GM23248 (cell line): Measurements from ENCODE around the gene CCBE1. TPM values are rescaled to one million over a fixed set of nuclear protein-coding genes. Genes with fewer than 3 reads are reported as not detected.

Experiments
- DNase-seq: peaks from one replicate; pipeline ENCODE4 v3.0.0-alpha.2; 2015
- H2AFZ ChIP-seq: fragments of 200-600 bp; sonication (generic); 2 replicates; pipeline ENCODE4 v1.6.1; 2016; ENCODE audit warnings: antibody characterized with exemption
- H3F3A ChIP-seq: fragments of 200-600 bp; sonication (generic); 2 replicates; pipeline ENCODE4 v1.6.1; 2016; ENCODE audit warnings: mild to moderate bottlenecking, antibody characterized with exemption, mixed run types; ENCODE audit not compliant: insufficient read depth
- H3K27ac ChIP-seq: fragments of 200-600 bp; sonication (generic); 2 replicates; pipeline ENCODE4 v1.5.1; 2016; ENCODE audit warnings: mild to moderate bottlenecking
- H3K27me3 ChIP-seq: fragments of 200-600 bp; sonication (generic); replicated peaks from 2 replicates; pipeline ENCODE4 v1.6.1; 2016; ENCODE audit warnings: mild to moderate bottlenecking; ENCODE audit not compliant: insufficient read depth
- H3K36me3 ChIP-seq: fragments of 200-600 bp; sonication (generic); 2 replicates; pipeline ENCODE4 v1.6.1; 2016; ENCODE audit warnings: low read depth, mild to moderate bottlenecking
- H3K4me1 ChIP-seq: fragments of 200-600 bp; sonication (generic); 2 replicates; pipeline ENCODE4 v1.6.1; 2016; ENCODE audit warnings: mild to moderate bottlenecking; ENCODE audit not compliant: insufficient read depth
- H3K4me2 ChIP-seq: fragments of 200-600 bp; sonication (generic); one replicate; pipeline ENCODE4 v1.6.1; 2016; ENCODE audit warnings: mild to moderate bottlenecking; ENCODE audit not compliant: unreplicated experiment
- H3K4me3 ChIP-seq: fragments of 200-600 bp; sonication (generic); 2 replicates; pipeline ENCODE4 v1.5.1; 2016; ENCODE audit warnings: mild to moderate bottlenecking
- H3K79me2 ChIP-seq: fragments of 200-600 bp; sonication (generic); 2 replicates; pipeline ENCODE4 v1.6.1; 2016; ENCODE audit warnings: mild to moderate bottlenecking; ENCODE audit not compliant: insufficient read depth
- H3K9ac ChIP-seq: fragments of 200-600 bp; sonication (generic); 2 replicates; pipeline ENCODE4 v1.6.1; 2016; ENCODE audit warnings: mild to moderate bottlenecking
- H3K9me2 ChIP-seq: fragments of 200-600 bp; sonication (generic); 2 replicates; pipeline ENCODE4 v1.6.1; 2016; ENCODE audit warnings: mixed run types, mild to moderate bottlenecking, moderate library complexity; ENCODE audit not compliant: insufficient read depth
- H3K9me3 ChIP-seq: fragments of 200-600 bp; sonication (generic); one replicate; pipeline ENCODE4 v1.6.1; 2017; ENCODE audit warnings: low read depth
- H4K20me1 ChIP-seq: fragments of 200-600 bp; sonication (generic); 2 replicates; pipeline ENCODE4 v1.6.0; 2016; ENCODE audit not compliant: insufficient read depth
- EZH2 ChIP-seq: fragments of 200-600 bp; sonication (generic); IDR thresholded peaks from 2 replicates; pipeline ENCODE4 v1.6.1; 2018; ENCODE audit warnings: antibody characterized with exemption, mild to moderate bottlenecking; ENCODE audit not compliant: insufficient read depth, poor library complexity, severe bottlenecking
- EZH2phosphoT487 ChIP-seq: fragments of 200-600 bp; sonication (generic); IDR thresholded peaks from 2 replicates; pipeline ENCODE4 v1.6.1; 2018; ENCODE audit warnings: antibody characterized with exemption, moderate library complexity, mild to moderate bottlenecking, low read depth; ENCODE audit not compliant: insufficient read depth
- WGBS, 2 experiments: methylation state at CpG; one replicate each; pipeline ENCODE4 v1.1.6; 2015 to 2017; ENCODE audit warnings: low lambda C conversion rate in 2 of 2, low coverage in 1 of 2; ENCODE audit errors: missing lambda C conversion rate in 2 of 2; 5-methylcytosine and 5-hydroxymethylcytosine counted together
- in situ Hi-C: fragments of 300-500 bp; cut with MboI; formaldehyde crosslinking; loops from 2 replicates; pipeline ENCODE4 v1.15.0; 2020
- polyA plus RNA-seq: library from polyadenylated mRNA; unstranded; fragments of >200 nt; fragmentation: Nextera tagmentation; extraction: Ambion mirVana; gene quantifications from 2 replicates; pipeline ENCODE4 v1.2.1, GENCODE V29; 2016
- total RNA-seq: library from RNA; depleted of rRNA; stranded (reverse); fragments of >200 nt; shearing (Covaris generic); gene quantifications from 2 replicates; pipeline ENCODE4 v1.2.3, GENCODE V29; 2014

Gene CCBE1
- total and polyA plus RNA-seq, 2 experiments from 2014 or later: 16.6 to 33.6 TPM

DNA sequence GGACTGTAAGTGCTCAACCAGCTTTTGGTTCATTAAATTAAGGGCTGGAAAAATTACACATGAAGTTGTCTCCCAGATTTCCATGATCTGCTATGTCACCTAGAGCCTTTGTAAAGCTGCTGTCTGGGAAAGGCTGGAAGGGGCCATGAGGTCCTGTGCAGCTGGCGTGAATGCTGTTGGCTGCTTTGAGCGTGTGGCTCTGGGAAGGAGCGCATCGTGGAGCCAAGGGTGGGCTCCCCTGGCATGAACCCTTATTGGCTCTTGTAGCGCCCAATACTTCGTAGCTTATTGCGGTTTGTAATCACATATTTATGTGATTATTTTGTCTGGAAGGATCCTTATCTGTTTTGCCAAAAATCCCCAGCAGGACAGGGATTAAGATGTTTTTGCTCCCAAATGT lies 267.6 kb downstream of the CCBE1 start:
- no peaks in the 10 kb centered on the region for H3K36me3 ChIP-seq
- no peak for TF ChIP-seq EZH2phosphoT487
- TF ChIP-seq EZH2: no peak
- H3K27ac ChIP-seq: no peak overlapping the region
- no peaks in the 10 kb centered on the region for H3K27me3 ChIP-seq
- 20 to 44% methylated on average over 7 of the region's 7 CpGs for WGBS, 2 experiments
- H3F3A ChIP-seq: no peaks in the 10 kb centered on the region
- no peak overlapping the region for H3K4me3 ChIP-seq
- no peaks in the 10 kb centered on the region for H3K9me3 ChIP-seq
- no peak overlapping the region for H3K4me2 ChIP-seq
- H4K20me1 ChIP-seq: no peaks in the 10 kb centered on the region
- no peak overlapping the region for H3K9ac ChIP-seq
- in situ Hi-C loops: no loop called here
- DNase-seq: no peak
- H3K9me2 ChIP-seq: no peaks in the 10 kb centered on the region
- no peak overlapping the region for H2AFZ ChIP-seq
- H3K79me2 ChIP-seq: no peaks in the 10 kb centered on the region
- no peaks in the 10 kb centered on the region for H3K4me1 ChIP-seq

DNA sequence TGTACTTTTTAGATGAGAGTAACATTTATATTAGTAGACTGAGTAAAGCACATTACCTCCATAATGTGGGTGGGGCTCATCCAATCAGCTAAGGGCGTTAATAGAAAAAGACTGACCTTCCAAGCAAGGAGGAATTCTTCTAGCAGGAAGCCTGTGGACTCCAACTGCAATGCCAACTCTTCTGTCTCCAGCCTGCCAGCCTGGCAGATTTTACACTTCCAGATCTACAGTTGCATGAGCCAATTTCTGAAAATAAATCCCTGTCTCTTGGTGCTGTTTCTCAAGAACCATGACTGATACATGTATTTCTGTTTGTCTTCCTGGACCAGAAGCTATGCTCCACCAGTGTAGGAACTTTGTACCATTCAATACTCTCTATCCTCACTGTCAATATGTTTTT lies 269.2 kb downstream of the CCBE1 start:
- Histone ChIP-seq H3K79me2 (no peaks in the 10 kb centered on the region), H3K9me2 (no peaks in the 10 kb centered on the region), H3F3A (no peaks in the 10 kb centered on the region), H3K4me2 (no peak overlapping the region), H2AFZ (no peak overlapping the region), H3K27me3 (no peaks in the 10 kb centered on the region), H3K9ac (no peak overlapping the region), H3K4me1 (no peaks in the 10 kb centered on the region), H3K4me3 (no peak overlapping the region), H3K27ac (no peak overlapping the region), H4K20me1 (no peaks in the 10 kb centered on the region), H3K9me3 (no peaks in the 10 kb centered on the region), H3K36me3 (no peaks in the 10 kb centered on the region)
- TF ChIP-seq EZH2phosphoT487 (no peak), EZH2 (no peak)
- in situ Hi-C loops: no loop called here
- no peak for DNase-seq
- 31 to 38% methylated on average over 1 of the region's 1 CpG for WGBS, 2 experiments

- Histone ChIP-seq H3K36me3 (no peaks in the 10 kb centered on the region), H3K4me1 (no peaks in the 10 kb centered on the region), H3F3A (no peaks in the 10 kb centered on the region), H3K27me3 (no peaks in the 10 kb centered on the region; the same call in 1 of the 2 replicates), H2AFZ (no peak overlapping the region), H3K9me3 (no peaks in the 10 kb centered on the region), H3K9ac (no peak overlapping the region), H4K20me1 (no peaks in the 10 kb centered on the region), H3K4me2 (no peak overlapping the region), H3K27ac (no peak overlapping the region), H3K4me3 (no peak overlapping the region), H3K79me2 (no peaks in the 10 kb centered on the region), H3K9me2 (no peaks in the 10 kb centered on the region)
- in situ Hi-C loops: no loop called here
- no peak for TF ChIP-seq EZH2phosphoT487
- 94 to 96% methylated on average over 2 of the region's 2 CpGs for WGBS, 2 experiments
- no peak for DNase-seq
These were observed 270.4 kb downstream of the CCBE1 start for GRCh38 chr18:59426855-59427254.

DNA sequence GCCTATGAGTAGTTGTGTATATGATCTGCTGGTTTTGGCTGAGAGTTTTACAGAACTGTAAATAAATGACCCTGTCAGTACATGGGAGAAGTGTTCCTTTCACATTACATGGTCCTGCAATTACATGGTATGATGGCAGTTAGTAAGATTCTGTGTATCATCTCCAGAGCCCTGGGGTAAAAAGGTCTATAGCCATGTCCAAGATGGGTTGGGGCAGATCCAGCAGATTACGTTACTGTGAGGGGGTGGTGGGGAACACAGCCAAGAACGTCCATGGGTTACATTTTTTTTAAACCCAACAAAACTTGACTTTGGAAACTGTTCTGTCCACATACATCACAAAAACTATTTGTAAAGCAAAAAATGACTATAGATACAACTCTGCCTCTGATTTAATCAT lies 274.0 kb downstream of the CCBE1 start:
- Histone ChIP-seq H3K9ac (no peak overlapping the region), H2AFZ (no peak overlapping the region), H3K4me1 (peaks cover 6% of the 10 kb centered on the region; the same call in 1 of the 2 replicates), H4K20me1 (no peaks in the 10 kb centered on the region), H3F3A (no peaks in the 10 kb centered on the region), H3K36me3 (no peaks in the 10 kb centered on the region), H3K27ac (no peak overlapping the region), H3K9me2 (no peaks in the 10 kb centered on the region), H3K4me2 (no peak overlapping the region), H3K27me3 (no peaks in the 10 kb centered on the region; the same call in 1 of the 2 replicates), H3K9me3 (no peaks in the 10 kb centered on the region), H3K79me2 (no peaks in the 10 kb centered on the region), H3K4me3 (no peak overlapping the region)
- TF ChIP-seq EZH2 (no peak), EZH2phosphoT487 (no peak)
- in situ Hi-C loops: no loop called here
- DNase-seq: no peak
- WGBS, 2 experiments: 23 to 39% methylated on average over 2 of the region's 2 CpGs

GRCh38 chr18:59420244-59420643 lies 277.0 kb downstream of the CCBE1 start:
- Histone ChIP-seq H3K36me3 (no peaks in the 10 kb centered on the region), H4K20me1 (no peaks in the 10 kb centered on the region)
- DNase-seq: no peak

More at GRCh38 chr18:59420244-59420643, 277.0 kb downstream of the CCBE1 start:
- Histone ChIP-seq H3K9me2 (no peaks in the 10 kb centered on the region), H3K9ac (no peak overlapping the region), H3K27ac (no peak overlapping the region), H3K9me3 (no peaks in the 10 kb centered on the region), H3K27me3 (no peaks in the 10 kb centered on the region; the same call in 1 of the 2 replicates), H3K4me1 (peaks cover 6% of the 10 kb centered on the region; the same call in 1 of the 2 replicates), H2AFZ (no peak overlapping the region), H3K4me3 (no peak overlapping the region), H3K4me2 (no peak overlapping the region), H3K79me2 (no peaks in the 10 kb centered on the region), H3F3A (no peaks in the 10 kb centered on the region)
- 52 to 67% methylated on average over 4 of the region's 4 CpGs for WGBS, 2 experiments
- TF ChIP-seq EZH2 (no peak), EZH2phosphoT487 (no peak)
- in situ Hi-C loops: no loop called here
